Muscle of arm (tissue), 14 donors: ENCODE data around the gene GOLGA8H. TPM values are rescaled to one million over a fixed set of nuclear protein-coding genes. Genes with fewer than 3 reads are reported as not detected.
"Not testable (repeated sequence)": the region's sequence is repeated elsewhere in the genome, so short reads cannot be mapped to it uniquely, and the experiment has no call there.

Experiments used
- DNase-seq: peaks from one replicate; pipeline ENCODE4 v3.0.0-alpha.2; 2013
- long read RNA-seq, 11 donors: transcript quantifications; one replicate each; lab custom pipeline, GENCODE V29; 2026
- polyA plus RNA-seq, 12 donors: library from polyadenylated mRNA; unstranded; fragments of 120-200 nt; gene quantifications; one replicate each; pipeline ENCODE4 v1.2.1, GENCODE V29; 2013; ENCODE audit not compliant: insufficient read length in 12 of 12

Gene GOLGA8H, protein sequence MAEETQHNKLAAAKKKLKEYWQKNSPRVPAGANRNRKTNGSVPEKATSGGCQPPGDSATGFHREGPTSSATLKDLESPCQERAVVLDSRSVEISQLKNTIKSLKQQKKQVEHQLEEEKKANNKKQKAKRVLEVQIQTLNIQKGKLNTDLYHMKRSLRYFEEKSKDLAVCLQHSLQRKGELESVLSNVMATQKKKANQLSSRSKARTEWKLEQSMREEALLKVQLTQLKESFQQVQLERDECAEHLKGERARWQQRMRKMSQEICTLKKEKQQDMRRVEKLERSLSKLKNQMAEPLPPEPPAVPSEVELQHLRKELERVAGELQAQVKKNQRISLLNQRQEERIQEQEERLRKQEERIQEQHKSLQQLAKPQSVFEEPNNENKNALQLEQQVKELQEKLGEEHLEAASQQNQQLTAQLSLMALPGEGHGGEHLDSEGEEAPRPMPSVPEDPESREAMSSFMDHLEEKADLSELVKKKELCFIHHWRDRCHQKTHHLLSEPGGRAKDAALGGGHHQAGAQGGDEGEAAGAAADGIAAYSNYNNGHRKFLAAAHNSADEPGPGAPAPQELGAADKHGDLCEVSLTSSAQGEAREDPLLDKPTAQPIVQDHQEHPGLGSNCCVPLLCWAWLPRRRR
- polyA plus RNA-seq, result 1 to 10 TPM in 1 of 12 donors, under 1 TPM in 9, not detected in 2; 0.22 to 2.6 (median 0.48) TPM
- long read RNA-seq, donor 1, result 0 reads
- long read RNA-seq, donor 2, result 0 reads
- long read RNA-seq, donor 3, result 0 reads
- long read RNA-seq, donor 4, result 0 reads
- long read RNA-seq, donor 5, result 0 reads
- long read RNA-seq, donor 6, result 0 reads
- long read RNA-seq, donor 7, result 0 reads
- long read RNA-seq, donor 8, result 0 reads
- long read RNA-seq, donor 9, result 0 reads
- long read RNA-seq, donor 10, result 0 reads
- long read RNA-seq, donor 11, result 0 reads

DNA sequence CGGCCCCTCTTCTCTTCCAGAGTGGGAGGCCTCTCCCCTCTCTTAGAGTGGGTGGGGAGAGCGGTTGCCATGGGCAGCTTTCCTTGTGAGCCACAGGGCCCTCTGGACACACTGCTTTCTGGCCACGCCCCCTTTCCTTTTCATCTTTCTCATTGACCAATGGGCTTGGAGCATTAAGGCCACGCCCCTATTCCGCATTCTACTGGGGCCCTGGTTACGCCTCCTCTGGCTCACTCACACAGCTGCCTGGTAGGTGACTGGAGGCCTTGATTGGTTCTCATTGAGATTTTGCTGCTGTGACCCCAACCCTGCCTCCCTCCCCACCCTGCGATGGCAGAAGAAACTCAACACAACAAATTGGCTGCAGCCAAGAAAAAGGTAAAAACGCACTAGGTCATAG lies at the start of gene GOLGA8H:
Gene GOLGA8H, plus strand, starts transcription at position 233 of the 400 bp plus-strand sequence. Its CDS starts 98 bp downstream, at position 331.
- DNase-seq, result not testable (repeated sequence)

DNA sequence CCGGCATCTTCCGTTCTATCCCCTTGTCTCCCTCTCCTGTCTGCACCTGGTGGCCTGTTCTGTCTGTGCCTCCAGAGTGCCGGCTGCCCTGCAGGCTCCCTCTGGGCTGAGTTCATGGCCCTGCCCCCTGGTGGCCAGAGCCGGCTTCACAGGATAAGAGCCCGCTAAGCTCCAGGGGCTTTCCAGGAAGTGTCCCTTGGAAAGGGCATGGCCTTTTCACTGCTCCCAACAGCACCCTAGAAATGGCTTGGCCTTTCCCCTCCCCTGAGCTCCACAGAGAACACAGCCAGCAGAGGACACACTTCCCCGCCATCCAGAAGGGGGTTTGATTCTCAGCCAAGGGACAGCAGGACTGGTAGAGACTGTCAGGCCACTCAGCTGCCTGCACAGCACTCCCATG lies 36.9 kb upstream of the GOLGA8H start:
- not testable (repeated sequence) for DNase-seq

DNA sequence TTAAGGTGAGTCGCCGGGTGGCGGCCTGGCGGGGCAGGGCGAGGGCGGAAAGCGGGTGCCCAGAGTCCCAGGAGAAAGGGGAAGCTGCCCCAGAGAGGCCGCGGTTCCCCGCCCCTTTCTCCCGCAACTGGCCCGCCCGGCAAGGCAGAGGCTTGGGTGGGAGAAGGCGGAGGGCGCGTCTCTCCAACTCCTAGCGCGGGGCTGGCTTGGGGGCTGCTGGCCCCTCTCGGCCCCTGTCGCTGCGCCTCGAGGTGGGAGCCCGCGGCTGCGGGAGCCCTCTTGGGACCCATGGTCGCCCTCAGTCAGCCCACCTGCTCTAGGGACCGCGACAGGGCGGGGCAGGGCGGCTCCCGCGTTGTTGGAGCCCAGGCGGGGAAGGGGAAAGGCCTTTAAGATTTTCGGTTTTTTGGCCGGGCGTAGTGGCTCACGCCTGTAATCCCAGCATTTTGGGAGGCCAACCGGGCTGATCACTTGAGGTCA lies 30.8 kb upstream of the GOLGA8H start:
- not testable (repeated sequence) for DNase-seq

DNA sequence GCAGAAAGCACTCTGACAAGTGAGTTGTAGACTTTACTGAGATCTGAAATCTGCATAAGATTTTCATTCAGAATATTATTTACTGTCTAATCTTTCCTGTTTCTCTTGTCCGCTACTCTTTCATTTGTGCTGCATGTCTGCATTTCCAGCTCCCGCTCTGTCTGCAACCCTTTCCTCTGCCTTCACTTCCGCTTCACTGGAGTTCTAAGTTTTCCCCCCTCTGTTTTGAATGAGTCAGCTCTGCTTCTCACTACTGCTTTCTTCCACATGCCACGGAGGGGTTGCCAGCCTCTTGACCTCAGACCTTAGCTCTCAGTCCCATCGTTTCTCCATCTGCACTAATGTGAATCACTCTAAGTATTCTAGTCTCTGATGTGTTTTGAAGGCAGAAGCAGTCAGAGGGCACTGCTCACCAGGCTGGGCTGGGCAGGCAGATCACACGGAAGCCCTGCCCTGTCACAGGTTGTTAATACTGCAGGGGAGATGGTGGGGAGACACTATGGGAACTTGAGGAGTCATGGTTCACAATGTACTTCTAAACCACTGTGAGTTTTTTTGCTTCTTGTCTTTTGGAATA lies 24.3 kb upstream of the GOLGA8H start:
- not testable (repeated sequence) for DNase-seq

DNA sequence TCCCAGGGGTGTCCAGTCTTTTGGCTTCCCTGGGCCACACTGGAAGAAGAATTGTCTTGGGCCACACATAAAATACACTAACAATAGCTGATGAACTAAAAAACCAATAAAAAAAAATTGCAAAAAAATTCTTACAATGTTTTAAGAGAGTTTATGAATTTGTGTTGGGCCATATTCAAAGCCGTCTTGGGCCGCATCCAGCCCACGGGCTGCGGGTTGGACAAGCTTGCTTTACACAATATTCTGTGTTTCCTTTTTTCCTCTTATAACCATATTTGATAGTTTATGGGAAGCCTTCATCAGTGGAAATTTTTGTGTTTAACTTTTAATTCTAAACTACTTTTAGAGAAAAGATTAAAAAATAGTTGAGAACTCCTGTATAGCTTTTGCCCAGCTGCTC lies 23.1 kb upstream of the GOLGA8H start:
- not testable (repeated sequence) for DNase-seq

DNA sequence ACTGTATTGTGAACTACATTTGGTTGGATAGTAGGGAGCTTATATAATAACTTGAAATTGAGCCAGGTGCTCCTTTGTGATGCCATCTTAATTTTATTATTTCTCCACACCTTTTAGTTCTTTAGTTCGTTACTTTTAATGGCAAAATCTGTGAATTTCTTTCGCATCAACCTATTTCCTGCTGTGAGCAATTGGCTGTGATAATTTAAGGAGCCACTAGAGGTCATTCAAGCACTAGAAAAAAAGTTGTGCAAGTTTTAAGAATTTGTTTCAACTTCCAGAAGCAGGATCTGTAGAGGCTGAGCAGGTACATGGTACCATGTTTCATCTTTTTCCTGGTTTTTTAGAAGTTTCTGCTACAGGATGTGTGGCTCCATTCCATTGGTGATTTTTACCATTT lies 4.9 kb upstream of the GOLGA8H start:
- not testable (repeated sequence) for DNase-seq

DNA sequence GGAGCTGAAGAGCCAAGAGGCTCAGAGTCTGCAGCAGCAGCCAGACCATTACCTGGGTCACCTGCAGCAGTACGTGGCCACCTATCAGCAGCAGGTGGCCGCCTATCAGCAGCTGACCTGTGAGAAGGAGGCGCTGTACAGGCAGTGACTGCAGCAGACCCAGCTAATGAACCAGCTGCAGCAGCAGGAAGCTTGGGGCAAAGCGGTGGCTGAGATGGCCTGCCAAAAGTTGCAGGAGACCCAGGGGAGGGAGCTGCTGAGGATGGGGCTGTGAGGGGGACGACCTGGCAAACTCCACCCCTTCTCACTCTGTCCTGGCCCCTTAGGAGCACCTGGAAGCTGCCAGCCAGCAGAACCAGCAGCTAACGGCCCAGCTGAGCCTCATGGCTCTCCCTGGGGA lies 8.4 kb downstream of the GOLGA8H start:
- DNase-seq, result not testable (repeated sequence)

DNA sequence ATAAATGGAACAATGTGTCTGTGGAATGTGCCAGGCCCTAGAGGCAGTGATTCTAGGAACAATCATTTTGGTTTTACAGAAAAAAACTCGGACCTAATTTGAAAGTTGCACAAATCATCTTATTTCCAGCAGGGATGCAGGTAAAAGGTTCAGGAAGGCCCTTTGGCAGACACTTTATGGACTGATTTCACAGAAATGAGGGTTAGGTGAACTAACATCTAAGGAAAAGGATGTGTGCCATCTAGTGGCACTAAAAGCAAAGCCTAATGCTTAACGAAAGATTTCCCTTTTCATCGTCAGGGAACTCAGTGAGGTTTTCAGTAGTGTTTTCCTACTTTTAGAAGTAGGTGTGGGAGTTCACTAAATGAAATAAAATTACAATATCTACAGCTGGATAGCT lies 17.5 kb downstream of the GOLGA8H start:
- DNase-seq, result not testable (repeated sequence)

DNA sequence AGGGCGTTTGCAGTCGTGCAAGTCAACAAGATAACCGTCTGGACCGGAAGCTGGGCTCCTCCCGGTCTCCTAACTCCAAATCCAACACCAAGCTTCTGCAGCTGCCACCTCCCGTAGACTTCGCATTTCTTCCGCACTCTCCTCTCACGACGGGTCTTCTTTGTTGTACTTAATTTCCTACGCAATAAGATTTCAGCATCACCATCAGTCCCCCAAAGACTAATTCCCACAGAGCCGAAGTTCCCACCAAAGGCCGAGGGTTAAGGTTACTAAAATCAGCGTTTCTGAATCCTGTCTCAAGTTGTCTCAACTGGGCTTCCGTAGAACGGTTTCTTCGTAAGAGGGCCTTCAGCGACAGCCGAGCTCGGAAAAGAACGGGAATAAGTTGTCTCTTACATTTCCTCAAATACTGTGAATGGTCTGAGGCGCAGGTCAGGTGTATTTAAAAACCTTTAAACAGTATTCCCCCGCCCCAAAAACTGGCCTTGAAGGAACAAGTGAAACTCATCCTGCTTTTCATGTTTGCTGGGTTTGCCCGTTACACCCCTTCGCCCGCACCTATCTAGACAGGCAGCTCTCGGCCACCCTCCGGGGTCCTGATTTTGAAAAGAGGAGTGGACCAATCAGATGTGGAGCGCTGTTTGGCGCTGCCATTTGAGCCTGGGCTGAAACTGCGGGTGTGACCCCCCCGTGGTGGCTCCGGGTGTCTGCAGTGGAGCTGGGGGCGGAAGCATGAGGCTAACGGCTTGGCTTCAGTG lies 21.8 kb downstream of the GOLGA8H start, which contains the start of gene ARHGAP11B:
Gene ARHGAP11B, plus strand, starts transcription at position 693 of the 758 bp plus-strand sequence.
- peak; percentile 97 for DNase-seq

DNA sequence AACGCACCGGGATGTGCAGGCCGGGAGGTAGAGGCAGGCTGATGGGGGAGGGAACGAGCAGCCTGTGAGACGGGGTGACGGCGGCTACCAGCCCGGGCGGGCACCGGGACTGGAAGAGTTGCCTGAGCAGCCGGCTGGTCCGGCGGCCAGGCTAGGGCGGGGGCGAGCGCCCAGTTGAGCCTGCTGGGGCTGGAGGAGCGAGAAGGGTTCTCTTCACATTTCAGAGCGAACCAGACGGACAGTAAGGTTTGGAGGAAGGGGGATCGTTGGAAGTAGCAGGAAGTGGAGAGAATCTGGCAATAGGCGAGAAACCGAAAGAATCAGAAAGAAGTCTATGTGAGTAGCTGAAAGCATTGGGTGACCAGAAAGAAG lies 22.4 kb downstream of the GOLGA8H start:
- peak; percentile 25 for DNase-seq

DNA sequence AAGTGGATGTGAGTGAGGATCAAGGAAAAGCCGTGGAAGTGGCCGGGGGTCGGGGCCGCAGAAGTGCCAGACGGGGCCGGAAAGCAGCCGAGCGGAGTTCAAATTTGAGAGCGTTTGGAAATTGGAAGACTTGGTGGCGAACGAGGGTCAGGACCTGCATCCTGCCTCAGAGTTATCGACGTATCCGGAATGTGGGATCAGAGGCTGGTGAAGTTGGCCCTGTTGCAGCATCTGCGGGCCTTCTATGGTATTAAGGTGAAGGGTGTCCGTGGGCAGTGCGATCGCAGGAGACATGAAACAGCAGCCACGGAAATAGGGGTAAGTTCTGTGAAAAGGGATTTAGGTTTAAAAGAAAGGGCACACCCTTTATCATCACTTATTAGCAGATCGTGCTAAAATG lies 22.8 kb downstream of the GOLGA8H start:
- not testable (repeated sequence) for DNase-seq

DNA sequence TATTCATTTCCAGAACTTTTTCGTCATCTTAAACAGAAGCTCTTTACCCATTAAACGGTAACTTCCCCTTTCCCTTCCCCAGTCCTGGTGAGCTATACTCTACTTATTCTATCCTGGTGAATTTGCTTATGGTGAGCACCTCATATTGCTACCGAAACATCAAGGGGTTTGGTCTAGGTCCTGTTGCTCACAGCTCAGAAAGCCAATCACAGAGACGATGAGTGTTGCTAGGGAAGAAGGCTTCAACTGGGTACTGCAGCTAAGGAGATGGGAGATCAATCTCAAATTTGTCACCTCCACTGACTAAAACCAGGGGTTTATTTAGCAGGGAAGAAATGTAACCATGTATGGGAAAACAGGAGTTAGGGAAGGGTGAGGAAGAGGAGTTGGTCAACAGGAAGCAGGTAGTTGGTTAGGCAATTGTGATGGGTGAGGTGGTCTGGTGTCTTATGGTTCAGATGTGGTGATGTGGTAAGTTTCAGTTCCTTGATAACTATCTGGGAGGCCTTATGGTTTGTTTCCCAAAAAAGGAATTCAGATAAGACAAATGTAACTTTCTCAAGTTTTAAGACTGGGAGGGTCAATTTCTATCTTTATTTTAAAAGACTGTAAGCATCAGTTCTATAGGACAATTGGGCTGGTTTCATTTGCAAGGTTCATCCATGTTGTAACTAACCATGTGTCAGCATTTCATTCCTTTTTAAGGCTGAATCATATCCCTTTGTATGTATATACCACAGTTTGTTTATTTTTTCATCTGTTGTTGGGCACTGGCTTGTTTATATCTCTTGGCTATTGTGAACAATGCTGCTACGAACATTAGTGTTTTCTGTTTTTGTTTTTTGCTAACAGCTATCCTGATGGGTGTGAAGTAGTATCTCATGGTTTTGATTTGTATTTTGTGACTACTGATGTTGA lies 46.4 kb downstream of the GOLGA8H start:
- no peak for DNase-seq

DNA sequence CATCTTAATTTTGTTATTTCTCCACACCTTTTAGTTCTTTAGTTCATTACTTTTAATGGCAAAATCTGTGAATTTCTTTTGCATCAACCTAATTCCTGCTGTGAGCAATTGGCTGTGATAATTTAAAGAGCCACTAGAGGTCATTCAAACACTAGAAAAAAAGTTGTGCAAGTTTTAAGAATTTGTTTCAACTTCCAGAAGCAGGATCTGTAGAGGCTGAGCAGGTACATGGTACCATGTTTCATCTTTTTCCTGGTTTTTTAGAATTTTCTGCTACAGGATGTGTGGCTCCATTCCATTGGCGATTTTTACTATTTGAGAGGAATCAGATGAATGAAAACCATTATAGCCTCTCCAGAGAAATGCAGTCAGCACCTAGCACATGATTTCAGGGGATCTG lies 57.3 kb downstream of the GOLGA8H start:
- DNase-seq, result peak; percentile 16

Other genes with a start within 250 kb of the GOLGA8H start
- 1 to 10 TPM in 6 of 12 donors, under 1 TPM in 4, not detected in 2; 0.67 to 5.2 (median 1.4) TPM for gene CHRFAM7A, start 210.5 kb upstream of the GOLGA8H start, polyA plus RNA-seq
- 10 to 100 TPM in 4 of 12 donors, 1 to 10 TPM in 7, not detected in 1; 2.3 to 13.3 (median 7.7) TPM for gene GOLGA8R, start 189.8 kb upstream of the GOLGA8H start, polyA plus RNA-seq
- 10 to 100 TPM in 1 of 12 donors, 1 to 10 TPM in 6, under 1 TPM in 2, not detected in 3; 0.41 to 11.5 (median 1.5) TPM for gene GOLGA8Q, start 52.0 kb upstream of the GOLGA8H start, polyA plus RNA-seq